GM10847 (cell line): ENCODE measurements around the gene APAF1.

Source experiments
- POLR2A ChIP-seq: IDR thresholded peaks from 2 replicates; pipeline ENCODE4 v1.6.1; 2011; ENCODE audit not compliant: insufficient read length; ENCODE audit errors: extremely low read depth

The APAF1 gene

DNA sequence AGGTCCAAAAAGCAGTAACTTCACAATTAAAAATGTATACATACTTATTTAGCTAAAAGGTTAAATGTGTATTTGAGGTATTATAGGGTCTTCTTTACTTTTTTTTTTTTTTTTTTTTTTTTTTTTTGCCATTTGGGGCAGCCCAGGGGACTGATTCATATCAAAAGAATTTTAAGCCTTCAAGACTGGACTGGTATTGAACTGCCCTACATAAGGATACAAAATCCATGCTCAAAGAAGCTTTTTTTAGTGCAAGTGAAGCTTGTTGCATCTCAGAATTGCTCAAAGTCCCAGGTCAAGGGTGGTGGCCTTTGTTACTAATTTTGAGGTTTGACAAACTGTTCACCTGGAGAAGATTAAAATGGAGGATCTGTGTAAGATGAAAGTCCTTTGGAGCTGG lies 124.0 kb downstream of the APAF1 start:
- no peak for TF ChIP-seq POLR2A

GRCh38 chr12:98770230-98770629 lies 125.1 kb downstream of the APAF1 start:
- no peak for TF ChIP-seq POLR2A

- TF ChIP-seq POLR2A: no peak
These were observed 127.0 kb downstream of the APAF1 start for GRCh38 chr12:98771811-98772752.

GRCh38 chr12:98772818-98773217 lies 127.7 kb downstream of the APAF1 start:
- TF ChIP-seq POLR2A: no peak

DNA sequence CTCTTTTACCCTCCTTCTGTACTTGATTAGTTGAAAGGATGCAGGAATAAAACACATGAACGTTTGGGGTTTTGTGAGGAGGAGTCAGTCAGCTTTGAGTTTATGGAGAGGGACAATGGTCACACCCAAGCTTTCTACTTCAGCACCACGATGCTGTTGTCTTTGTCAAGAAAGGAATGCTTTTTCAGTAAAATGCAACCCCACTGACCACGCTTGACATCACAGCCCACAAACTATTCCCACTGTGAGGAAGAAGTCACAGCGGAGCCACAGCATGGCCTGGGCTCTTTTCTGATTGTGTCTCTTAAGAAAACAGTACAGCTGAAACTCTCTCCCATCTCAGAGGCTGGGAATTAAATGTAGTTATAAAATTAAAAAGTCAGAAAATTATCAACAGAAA lies 135.2 kb downstream of the APAF1 start:
- TF ChIP-seq POLR2A: no peak

DNA sequence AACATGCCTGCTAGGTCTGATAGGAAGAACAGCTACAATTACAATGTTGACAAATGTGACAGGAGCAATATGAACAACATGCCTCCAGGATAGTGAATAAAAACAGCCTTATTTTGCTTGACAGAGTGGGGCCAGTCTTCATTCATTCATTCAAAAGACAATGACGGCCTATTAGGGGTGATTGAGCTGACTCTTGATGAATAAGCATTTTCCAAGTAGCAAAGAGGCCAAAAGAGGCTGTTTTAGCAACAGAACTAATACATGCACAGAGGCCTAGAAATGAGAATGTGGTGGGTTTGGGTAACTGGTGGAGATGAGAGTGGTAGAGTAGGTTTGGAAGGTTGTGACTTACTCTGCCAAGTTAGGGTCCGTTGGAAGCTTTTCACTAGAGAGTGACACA lies 138.3 kb downstream of the APAF1 start:
- TF ChIP-seq POLR2A: no peak
